ENCODE data around the gene MORN1. TPM values are rescaled to one million over a fixed set of nuclear protein-coding genes. Genes with fewer than 3 reads are reported as not detected.

Gene MORN1
- total and polyA plus RNA-seq, 2 of the 8 experiments (the other 6 are each of a cell fraction or from before 2014, with no cell fraction given): 5.0 to 9.1 TPM

DNA sequence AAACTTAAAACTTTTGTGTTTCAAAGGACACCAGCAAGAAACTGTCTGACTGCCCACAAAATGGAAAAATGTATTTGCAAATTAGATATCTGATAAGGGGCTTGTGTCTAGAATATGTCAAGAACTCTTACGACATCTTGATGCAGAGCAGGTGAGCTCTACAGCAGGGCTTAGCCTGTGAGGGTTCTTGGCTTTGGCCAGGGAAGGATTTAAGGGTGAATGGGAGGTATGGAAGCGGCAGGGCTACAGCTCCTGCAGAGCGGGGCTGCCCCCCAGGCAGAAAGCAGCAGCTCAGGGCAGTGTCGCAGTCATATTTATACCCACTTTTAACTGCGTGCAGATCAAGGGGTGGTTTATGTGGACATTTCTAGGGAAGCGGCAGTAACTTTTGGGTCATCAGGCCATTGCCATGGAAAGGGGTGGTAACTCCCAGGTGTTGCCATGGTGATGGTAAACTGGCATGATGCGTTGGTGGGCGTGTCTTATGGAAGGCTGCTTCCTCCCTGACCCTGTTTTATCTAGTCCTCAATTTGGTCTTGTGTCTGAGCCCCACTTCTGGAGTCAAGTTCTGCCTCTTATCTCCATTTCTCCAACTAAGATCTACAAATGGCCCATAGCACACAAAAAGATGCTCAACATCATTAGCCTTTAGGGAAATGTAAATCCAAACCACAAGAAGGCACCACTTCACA is 23.2 kb downstream of the MORN1 start (continued):
- TF ChIP-seq RAD21 (IDR thresholded peaks at IDR 0.05 in 1 of 2, conservative IDR thresholded peaks at IDR 0.05 in 1 of 2; ENCODE audit: low read depth in 2 of 2, low read length in 2 of 2): no peak
- TF ChIP-seq, protein P1, sequence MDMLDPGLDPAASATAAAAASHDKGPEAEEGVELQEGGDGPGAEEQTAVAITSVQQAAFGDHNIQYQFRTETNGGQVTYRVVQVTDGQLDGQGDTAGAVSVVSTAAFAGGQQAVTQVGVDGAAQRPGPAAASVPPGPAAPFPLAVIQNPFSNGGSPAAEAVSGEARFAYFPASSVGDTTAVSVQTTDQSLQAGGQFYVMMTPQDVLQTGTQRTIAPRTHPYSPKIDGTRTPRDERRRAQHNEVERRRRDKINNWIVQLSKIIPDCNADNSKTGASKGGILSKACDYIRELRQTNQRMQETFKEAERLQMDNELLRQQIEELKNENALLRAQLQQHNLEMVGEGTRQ (IDR thresholded peaks at IDR 0.05; ENCODE audit: low read length): no peak
- no peak for TF ChIP-seq TCF12 (IDR thresholded peaks at IDR 0.05; ENCODE audit: low read depth, low read length)
- TF ChIP-seq POU5F1 (IDR thresholded peaks at IDR 0.05; ENCODE audit: low read depth, low read length): no peak
- no peak for TF ChIP-seq TAF7 (optimal IDR thresholded peaks at IDR 0.05; ENCODE audit: borderline replicate concordance, low read depth, low read length)
- TF ChIP-seq CEBPB (IDR thresholded peaks at IDR 0.05; ENCODE audit: low read depth, low read length): no peak
- TF ChIP-seq, protein P2, sequence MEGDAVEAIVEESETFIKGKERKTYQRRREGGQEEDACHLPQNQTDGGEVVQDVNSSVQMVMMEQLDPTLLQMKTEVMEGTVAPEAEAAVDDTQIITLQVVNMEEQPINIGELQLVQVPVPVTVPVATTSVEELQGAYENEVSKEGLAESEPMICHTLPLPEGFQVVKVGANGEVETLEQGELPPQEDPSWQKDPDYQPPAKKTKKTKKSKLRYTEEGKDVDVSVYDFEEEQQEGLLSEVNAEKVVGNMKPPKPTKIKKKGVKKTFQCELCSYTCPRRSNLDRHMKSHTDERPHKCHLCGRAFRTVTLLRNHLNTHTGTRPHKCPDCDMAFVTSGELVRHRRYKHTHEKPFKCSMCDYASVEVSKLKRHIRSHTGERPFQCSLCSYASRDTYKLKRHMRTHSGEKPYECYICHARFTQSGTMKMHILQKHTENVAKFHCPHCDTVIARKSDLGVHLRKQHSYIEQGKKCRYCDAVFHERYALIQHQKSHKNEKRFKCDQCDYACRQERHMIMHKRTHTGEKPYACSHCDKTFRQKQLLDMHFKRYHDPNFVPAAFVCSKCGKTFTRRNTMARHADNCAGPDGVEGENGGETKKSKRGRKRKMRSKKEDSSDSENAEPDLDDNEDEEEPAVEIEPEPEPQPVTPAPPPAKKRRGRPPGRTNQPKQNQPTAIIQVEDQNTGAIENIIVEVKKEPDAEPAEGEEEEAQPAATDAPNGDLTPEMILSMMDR (IDR thresholded peaks at IDR 0.05; ENCODE audit: control extremely low read depth in 1 of 3, insufficient read depth in 1 of 3, low read depth in 1 of 3, low read length in 3 of 3): no peak

Measured in H1 (cell line).